OCI-LY3 (cell line): ENCODE results near the gene FYB1.

Experiments used
- H2AFZ ChIP-seq: fragments of 200-600, 300-600 bp; shearing (Covaris generic); 2 replicates; pipeline ENCODE4 v1.6.0; 2014; ENCODE audit warnings: antibody characterized with exemption, low read depth, low read length
- H3K27ac ChIP-seq: fragments of 200-600, 300-600 bp; sonication (generic); 2 replicates; pipeline ENCODE4 v1.5.1; 2014; ENCODE audit warnings: mild to moderate bottlenecking, low read length, moderate library complexity, mixed read lengths
- H3K27me3 ChIP-seq: fragments of 200-600, 300-600 bp; sonication (generic); 2 replicates; pipeline ENCODE4 v1.6.1; 2014; ENCODE audit warnings: low read depth, low read length, mixed read lengths
- H3K36me3 ChIP-seq: fragments of 200-600, 300-600 bp; sonication (generic); replicated peaks from 2 replicates; pipeline ENCODE3; 2014; ENCODE audit warnings: low read depth, low read length, mixed read lengths
- H3K4me1 ChIP-seq: fragments of 300-600, 200-600 bp; sonication (generic); 2 replicates; pipeline ENCODE4 v1.6.1; 2014; ENCODE audit warnings: low read length, mixed read lengths
- H3K4me2 ChIP-seq: fragments of 200-600, 300-600 bp; sonication (generic); 2 replicates; pipeline ENCODE4 v1.6.1; 2014; ENCODE audit warnings: low read length, mixed read lengths
- H3K4me3 ChIP-seq: fragments of 300-600, 200-600 bp; sonication (generic); 2 replicates; pipeline ENCODE4 v1.5.1; 2014; ENCODE audit warnings: antibody characterized with exemption, mild to moderate bottlenecking, low read length, moderate library complexity
- H3K79me2 ChIP-seq: fragments of 300-600, 200-600 bp; shearing (Covaris generic); 2 replicates; pipeline ENCODE4 v1.6.1; 2014; ENCODE audit warnings: mild to moderate bottlenecking, low read length, mixed read lengths
- H3K9ac ChIP-seq: fragments of 300-600, 200-600 bp; shearing (Covaris generic); 2 replicates; pipeline ENCODE4 v1.6.0; 2014; ENCODE audit warnings: mild to moderate bottlenecking, low read length, moderate library complexity
- H3K9me3 ChIP-seq: fragments of 200-600, 300-600 bp; shearing (Covaris generic); 2 replicates; pipeline ENCODE4 v1.6.1; 2014; ENCODE audit warnings: low read length, mixed read lengths; ENCODE audit not compliant: insufficient read depth
- H4K20me1 ChIP-seq: fragments of 200-600, 300-600 bp; sonication (generic); 2 replicates; pipeline ENCODE4 v1.6.1; 2016; ENCODE audit warnings: low read length, mixed read lengths; ENCODE audit not compliant: insufficient read depth
- EZH2phosphoT487 ChIP-seq: fragments of 200-600 bp; shearing (Covaris generic); IDR thresholded peaks from 2 replicates; pipeline ENCODE4 v1.6.1; 2018; ENCODE audit warnings: antibody characterized with exemption, mixed run types, low read depth
- TF ChIP-seq, protein P1 (sequence below): fragments of 200-600, 300-600 bp; sonication (generic); IDR thresholded peaks from 2 replicates; pipeline ENCODE4 v1.5.1; 2014; ENCODE audit warnings: antibody characterized with exemption, low read length, low read depth

The FYB1 gene

DNA sequence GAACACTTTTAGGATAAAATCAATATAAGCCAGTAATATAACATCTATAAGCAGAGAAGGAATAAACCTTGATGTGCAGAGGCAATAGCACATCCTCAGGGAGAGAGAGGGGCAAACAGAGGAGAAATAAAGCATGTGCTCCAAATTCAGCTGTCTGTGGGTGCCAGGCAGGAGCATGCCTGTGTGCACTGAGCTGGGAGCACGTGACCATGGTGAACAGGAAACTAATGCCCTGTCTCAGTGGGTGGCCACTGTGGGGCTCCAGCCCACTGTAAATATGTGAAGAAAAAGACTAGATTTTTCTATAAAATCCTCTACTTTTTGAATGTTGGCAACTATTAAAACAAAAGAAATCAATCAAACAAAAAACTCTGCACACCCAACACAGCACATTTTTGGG is 55.3 kb downstream of the FYB1 start:
- no peak overlapping the region for H3K4me3 ChIP-seq
- no peak overlapping the region for H3K9ac ChIP-seq
- no peak for TF ChIP-seq EZH2phosphoT487
- TF ChIP-seq, protein P1, sequence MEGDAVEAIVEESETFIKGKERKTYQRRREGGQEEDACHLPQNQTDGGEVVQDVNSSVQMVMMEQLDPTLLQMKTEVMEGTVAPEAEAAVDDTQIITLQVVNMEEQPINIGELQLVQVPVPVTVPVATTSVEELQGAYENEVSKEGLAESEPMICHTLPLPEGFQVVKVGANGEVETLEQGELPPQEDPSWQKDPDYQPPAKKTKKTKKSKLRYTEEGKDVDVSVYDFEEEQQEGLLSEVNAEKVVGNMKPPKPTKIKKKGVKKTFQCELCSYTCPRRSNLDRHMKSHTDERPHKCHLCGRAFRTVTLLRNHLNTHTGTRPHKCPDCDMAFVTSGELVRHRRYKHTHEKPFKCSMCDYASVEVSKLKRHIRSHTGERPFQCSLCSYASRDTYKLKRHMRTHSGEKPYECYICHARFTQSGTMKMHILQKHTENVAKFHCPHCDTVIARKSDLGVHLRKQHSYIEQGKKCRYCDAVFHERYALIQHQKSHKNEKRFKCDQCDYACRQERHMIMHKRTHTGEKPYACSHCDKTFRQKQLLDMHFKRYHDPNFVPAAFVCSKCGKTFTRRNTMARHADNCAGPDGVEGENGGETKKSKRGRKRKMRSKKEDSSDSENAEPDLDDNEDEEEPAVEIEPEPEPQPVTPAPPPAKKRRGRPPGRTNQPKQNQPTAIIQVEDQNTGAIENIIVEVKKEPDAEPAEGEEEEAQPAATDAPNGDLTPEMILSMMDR = no peak
- H3K9me3 ChIP-seq = no peaks in the 10 kb centered on the region
- no peaks in the 10 kb centered on the region for H3K79me2 ChIP-seq
- H4K20me1 ChIP-seq = no peaks in the 10 kb centered on the region
- H3K4me2 ChIP-seq = no peak overlapping the region
- H3K4me1 ChIP-seq = peaks cover 7% of the 10 kb centered on the region; the same call in 1 of the 2 replicates
- H3K27me3 ChIP-seq = no peaks in the 10 kb centered on the region
- H3K36me3 ChIP-seq = no peaks in the 10 kb centered on the region
- H3K27ac ChIP-seq = no peak overlapping the region
- H2AFZ ChIP-seq = no peak overlapping the region

DNA sequence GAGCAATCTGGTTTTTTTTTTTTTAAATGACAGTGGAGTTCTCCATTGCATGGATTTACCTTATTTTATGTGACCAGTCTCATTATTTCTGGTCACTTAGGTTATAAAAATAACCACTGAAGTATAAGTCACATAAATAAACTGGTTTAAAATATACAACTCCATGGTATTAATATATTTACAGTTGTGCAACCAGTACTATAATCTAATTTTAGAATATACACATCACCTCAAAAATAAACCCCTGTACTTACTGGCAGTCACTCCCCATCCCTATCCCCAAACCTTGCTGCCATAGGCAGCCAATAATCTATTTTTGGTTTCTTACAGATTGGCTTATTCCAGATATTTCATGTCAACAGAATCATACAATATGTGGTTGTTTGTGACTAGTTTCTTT is 57.8 kb downstream of the FYB1 start:
- Histone ChIP-seq H4K20me1 (no peaks in the 10 kb centered on the region), H3K9ac (no peak overlapping the region), H3K4me1 (peaks cover 7% of the 10 kb centered on the region; the same call in 1 of the 2 replicates), H3K9me3 (no peaks in the 10 kb centered on the region), H3K4me3 (no peak overlapping the region), H3K4me2 (no peak overlapping the region), H3K36me3 (no peaks in the 10 kb centered on the region), H3K79me2 (no peaks in the 10 kb centered on the region), H3K27ac (no peak overlapping the region), H3K27me3 (no peaks in the 10 kb centered on the region), H2AFZ (no peak overlapping the region)
- TF ChIP-seq, protein P1 = no peak
- TF ChIP-seq EZH2phosphoT487 = no peak

DNA sequence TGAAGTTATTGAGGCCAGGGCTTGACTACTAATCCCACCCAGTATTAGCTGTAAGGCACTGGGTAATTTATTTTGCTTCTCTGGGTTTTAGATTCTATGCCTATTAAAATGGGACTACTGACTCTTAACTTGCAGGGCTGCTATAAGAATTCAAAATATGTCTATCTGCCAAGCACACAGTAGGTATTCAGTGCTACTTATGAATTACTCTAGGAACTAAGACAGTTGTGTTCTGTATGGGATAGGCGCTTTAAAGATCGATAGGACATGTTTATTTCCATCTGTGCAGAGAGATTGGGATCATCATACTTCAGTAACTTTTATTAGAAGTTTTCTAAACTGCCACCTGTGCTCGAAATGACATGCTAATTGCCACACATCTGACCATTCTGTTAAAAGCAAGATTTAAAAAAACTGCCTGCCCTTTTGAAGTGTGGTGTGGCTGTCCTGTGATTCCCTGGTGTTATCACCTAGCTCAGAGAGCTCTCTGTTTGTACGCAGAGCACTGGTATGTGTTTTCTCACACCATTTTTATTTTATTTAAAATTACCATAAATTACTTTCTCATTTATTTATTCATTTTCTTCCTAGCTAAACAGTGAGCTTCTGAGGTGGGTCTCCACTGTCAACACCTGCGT is 58.7 kb downstream of the FYB1 start:
- TF ChIP-seq, protein P1 = no peak
- TF ChIP-seq EZH2phosphoT487 = no peak
- no peaks in the 10 kb centered on the region for H4K20me1 ChIP-seq
- H3K9me3 ChIP-seq = no peaks in the 10 kb centered on the region
- H3K4me2 ChIP-seq = no peak overlapping the region
- H3K36me3 ChIP-seq = no peaks in the 10 kb centered on the region
- no peak overlapping the region for H3K4me3 ChIP-seq
- no peak overlapping the region for H2AFZ ChIP-seq
- peaks cover 7% of the 10 kb centered on the region; the same call in 1 of the 2 replicates for H3K4me1 ChIP-seq
- H3K27ac ChIP-seq = no peak overlapping the region
- H3K27me3 ChIP-seq = no peaks in the 10 kb centered on the region
- H3K79me2 ChIP-seq = no peaks in the 10 kb centered on the region
- no peak overlapping the region for H3K9ac ChIP-seq

DNA sequence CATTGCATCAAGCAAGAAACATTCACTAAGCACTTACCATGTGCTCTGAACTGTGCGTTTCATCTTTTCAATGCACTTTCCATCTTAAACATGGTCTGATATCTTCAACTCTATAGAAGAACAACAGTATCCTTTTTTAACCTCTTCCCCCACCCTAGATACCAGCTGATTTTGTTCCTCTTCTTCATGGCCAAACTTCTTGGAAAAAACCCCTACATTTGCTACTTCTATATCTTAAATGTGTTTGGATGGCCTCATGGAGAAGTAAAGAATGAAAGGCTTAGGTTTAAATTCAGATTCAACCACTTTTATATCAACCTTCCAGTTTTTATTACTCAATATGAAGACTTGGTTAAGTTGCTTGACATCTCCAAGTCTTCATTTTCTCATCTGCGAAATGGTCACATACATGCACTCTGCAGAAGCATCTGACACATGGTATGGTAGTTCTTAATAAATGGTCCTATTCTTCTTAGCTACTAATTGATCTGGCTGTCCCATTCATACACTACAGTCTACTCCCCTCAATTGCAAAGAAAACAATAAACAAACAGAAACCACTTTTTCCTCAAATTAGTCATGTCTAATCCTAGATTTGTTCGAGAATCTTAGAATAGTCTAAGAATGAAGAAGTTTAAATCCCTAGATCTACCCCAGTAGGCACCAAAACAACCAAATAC is 59.4 kb downstream of the FYB1 start:
- Histone ChIP-seq H3K4me2 (no peak overlapping the region), H2AFZ (no peak overlapping the region), H3K9me3 (no peaks in the 10 kb centered on the region), H3K79me2 (no peaks in the 10 kb centered on the region), H4K20me1 (no peaks in the 10 kb centered on the region), H3K36me3 (no peaks in the 10 kb centered on the region), H3K9ac (no peak overlapping the region), H3K4me3 (no peak overlapping the region), H3K27me3 (no peaks in the 10 kb centered on the region), H3K27ac (no peak overlapping the region), H3K4me1 (peaks cover 4% of the 10 kb centered on the region; the same call in 1 of the 2 replicates)
- no peak for TF ChIP-seq EZH2phosphoT487
- TF ChIP-seq, protein P1 = no peak
